DMS53 treated with DMSO at 0.1 percent for 48 hours (cell line): Measurements from ENCODE around the gene SGSM2.

Experiments used
- DNase-seq: peaks from one replicate; lab custom pipeline; 2025; ENCODE audit not compliant: unreplicated experiment; lab: John Stamatoyannopoulos, UW

SGSM2 gene

GRCh38 chr17:2397247-2398171, 60.2 kb downstream of the SGSM2 start:
- no peak for DNase-seq

- no peak for DNase-seq
These were observed 60.9 kb downstream of the SGSM2 start for GRCh38 chr17:2398182-2398581.

DNA sequence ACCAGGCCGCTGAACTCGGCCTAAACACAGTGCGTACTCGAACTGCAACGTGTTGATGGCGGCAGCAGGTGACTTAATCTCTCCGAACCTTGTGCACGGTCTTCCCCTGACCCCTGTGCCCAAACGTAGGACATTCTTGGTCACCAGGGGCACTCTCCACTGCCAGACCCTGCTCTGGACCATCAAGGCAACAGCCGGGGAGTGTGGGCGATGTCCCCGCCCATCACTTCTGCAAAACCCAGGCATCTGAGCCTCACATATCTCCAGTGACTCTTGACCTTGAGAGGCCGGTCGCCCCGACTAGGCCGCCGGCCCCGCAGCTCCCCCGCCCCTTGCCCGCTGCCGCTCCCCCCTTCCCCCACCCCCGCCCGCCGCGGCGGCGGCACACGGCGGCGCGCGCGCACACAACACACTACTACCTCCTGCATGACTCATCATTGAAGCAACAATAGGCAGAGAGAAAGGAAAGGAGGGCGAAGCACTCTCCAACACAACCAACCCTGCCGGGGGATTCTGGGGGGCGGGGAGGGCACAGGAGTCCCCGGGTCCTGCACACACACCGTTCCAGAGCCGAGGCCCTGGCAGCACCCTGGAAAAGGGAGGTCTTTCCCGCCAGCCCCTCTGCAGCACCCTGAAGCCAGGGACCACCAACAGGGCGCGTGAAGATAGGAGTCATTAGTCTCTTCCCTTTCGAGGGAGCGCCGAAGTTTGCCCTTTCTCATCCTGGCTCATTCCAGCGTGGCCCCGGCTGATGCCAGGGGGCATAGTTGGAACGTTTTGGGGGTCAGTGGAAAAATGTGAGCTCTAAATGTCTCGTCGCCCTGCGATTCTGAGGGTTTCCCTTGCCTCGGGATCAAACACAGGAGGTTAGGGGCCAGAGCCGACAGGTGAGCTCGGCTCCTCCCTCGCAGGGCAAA, 61.6 kb downstream of the SGSM2 start:
- DNase-seq = peak; percentile 37

DNA sequence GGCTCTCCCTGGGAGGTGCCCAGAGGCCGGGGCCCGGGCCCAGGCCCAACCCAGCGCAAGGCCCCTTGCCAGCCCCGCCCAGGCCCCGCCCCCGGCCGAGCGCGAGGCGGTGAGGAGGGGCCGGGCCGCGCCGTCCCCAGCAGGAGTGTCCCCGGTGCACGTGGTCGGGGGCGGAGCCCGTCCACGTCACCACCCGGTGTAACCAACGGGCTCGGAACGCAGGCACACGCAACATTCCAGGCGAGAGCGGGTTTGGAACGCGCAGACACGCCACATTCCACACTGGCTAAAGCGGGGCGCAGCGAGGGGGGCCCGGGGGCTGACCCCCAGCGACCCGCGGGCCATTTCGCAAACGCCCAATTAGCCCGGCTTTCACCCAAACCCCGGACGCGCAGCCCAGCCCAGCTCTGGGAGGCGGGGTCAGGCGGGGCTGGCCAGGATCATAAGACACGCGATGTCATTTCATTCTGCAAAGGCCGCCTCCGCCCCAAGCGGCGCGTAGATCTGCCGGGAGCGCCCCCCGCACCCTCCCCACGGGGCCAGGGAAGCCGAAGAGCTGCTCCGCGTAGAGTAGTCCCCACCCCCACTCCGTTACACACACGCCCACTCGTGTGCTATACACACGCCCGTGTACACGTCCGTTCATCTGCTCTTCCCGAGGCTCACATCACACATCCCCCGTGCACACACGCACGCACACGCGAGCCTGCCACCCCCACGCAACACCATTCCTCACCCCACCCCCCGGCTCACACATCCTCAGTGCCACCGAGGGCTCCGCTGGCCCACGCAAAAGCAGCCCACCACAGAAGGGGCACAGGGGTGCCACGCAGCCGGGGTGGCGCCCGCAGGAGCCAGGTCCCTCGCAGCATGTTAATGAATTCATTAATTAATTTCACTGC, 62.5 kb downstream of the SGSM2 start:
- peak; percentile 86 for DNase-seq

GRCh38 chr17:2400474-2400866, 63.2 kb downstream of the SGSM2 start:
- peak; percentile 31 for DNase-seq

- peak; percentile 81 for DNase-seq
These were observed 63.6 kb downstream of the SGSM2 start, which contains the start of gene MNT for GRCh38 chr17:2400877-2401425. TSS of gene MNT (minus strand) at chr17:2401060. CDS start at chr17:2400712, 348 bp downstream.

DNA sequence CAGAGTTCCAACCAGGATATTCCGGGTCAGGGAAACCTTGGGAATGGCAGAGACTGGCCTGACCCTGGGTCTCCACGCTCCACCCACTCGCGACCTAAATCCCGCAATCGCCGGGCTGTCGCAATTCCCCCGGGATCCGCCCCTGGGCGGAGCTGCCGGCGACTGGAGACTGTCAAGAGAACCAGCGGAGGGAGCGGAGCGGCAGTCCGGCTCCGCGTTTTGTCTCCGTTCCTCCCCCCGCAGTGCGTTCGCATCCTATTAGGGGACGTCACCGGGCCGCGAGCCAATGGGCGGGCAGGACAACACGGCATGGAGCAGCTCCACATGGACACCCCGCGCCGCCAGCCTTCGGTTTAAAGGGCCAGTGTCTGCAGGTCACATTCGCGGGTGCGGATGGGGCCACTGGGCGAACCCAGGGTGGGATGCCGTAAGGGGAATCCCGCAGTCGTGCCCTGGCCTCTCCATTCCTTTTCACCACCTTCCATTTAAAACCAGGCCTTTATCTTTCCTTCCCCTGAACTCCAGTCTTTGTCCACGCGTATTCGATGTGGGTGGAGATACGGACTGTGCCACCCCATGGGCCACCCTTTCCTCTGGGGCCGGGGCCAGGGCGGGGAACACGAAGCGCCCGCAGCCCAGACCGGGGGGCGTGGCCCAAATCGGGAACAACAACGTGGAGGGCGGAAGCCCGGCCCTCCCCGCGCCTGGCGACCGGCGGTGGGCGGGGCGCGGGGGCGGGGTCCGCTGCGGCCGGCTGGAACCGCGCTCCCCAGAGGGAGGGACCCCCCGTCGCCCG, 64.3 kb downstream of the SGSM2 start:
- peak; percentile 91 for DNase-seq

GRCh38 chr17:2402544-2402943, 65.2 kb downstream of the SGSM2 start:
- DNase-seq = no peak

GRCh38 chr17:2403044-2403443, 65.7 kb downstream of the SGSM2 start:
- no peak for DNase-seq

GRCh38 chr17:2405247-2405926, 68.1 kb downstream of the SGSM2 start:
- no peak for DNase-seq

- no peak for DNase-seq
These were observed 69.1 kb downstream of the SGSM2 start for GRCh38 chr17:2406271-2406902.

DNA sequence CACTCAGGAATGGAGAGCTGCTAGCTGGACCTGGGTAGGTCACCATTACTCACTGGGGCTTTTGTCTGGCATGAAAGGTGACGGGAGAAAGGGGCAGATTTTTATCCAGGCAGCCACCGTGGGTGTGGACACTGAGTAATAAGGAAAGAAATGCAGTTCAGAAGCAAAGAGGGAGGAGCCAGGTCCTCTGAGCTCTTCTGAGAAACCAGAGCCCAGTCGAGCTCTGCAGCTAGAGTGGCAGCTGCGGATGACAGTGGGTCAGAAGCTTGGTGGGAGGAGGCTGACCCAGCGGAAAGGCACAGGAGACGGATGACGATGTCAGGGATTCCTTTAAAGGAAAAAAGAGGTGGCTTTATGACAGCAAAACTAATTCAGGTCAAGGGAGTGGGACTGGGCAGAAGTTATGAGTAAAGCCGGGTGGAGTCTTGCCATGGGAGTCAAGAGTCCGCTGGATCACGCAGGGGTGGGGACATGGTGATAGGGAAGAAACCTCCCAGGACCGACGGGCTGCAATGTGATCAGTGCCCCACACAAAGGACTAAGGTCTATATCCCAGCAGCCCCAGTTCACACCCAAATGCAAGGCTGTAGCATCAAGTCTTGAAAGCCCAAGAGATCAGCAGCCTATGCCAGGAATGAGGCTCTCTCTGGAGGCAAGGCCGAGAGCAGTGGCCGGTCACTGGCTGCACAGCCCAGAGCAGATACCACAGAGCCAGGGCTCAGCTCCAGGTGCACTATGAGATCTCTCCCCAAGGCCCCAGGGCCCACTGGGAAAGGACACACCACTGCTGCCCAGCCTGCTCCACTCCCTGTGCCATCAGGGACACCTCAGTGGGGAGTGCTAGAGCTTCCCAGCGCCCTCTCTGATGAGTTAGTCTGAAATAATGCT, 69.8 kb downstream of the SGSM2 start:
- DNase-seq = no peak

GRCh38 chr17:2410951-2411350, 73.7 kb downstream of the SGSM2 start:
- no peak for DNase-seq

GRCh38 chr17:2412561-2413021, 75.3 kb downstream of the SGSM2 start:
- DNase-seq = no peak

- DNase-seq = no peak
These were observed 77.3 kb downstream of the SGSM2 start for GRCh38 chr17:2414446-2415064.

GRCh38 chr17:2415081-2415480, 77.8 kb downstream of the SGSM2 start:
- no peak for DNase-seq
